ENCODE measurements around the gene PHLDA1. TPM values are rescaled to one million over a fixed set of nuclear protein-coding genes. Genes with fewer than 3 reads are reported as not detected.

The PHLDA1 gene
- total RNA-seq, 3 donors from 2014 or later (not counting 1 experiment from before 2014, with no cell fraction given) = 11.1 to 24.0 (median 19.1) TPM

- intact Hi-C loops (cut with micrococcal nuclease) = loop anchor here (1.0 to 5.0 kb wide), 5 partner anchors 96 to 549 kb away; partner anchors contain the start of genes GLIPR1, KRR1 and OSBPL8
- no peaks in the 10 kb centered on the region for H3K36me3 Mint-ChIP-seq
- no peak for TF ChIP-seq CTCF (IDR thresholded peaks at IDR 0.05)
- peaks cover 35 to 36% of the 10 kb centered on the region in 2 donors for H3K4me1 Mint-ChIP-seq
- no peaks in the 10 kb centered on the region for H3K9me3 ChIP-seq (ENCODE audit: control insufficient read depth, insufficient read depth, low read length)
- peak overlapping the region; percentile 95 to 98 for H3K27ac Mint-ChIP-seq
- H3K4me1 ChIP-seq (ENCODE audit: control insufficient read depth, insufficient read depth, low read length) = peaks cover 25% of the 10 kb centered on the region
- 14% methylated on average over 22 of the region's 22 CpGs for WGBS (ENCODE audit: insufficient coverage)
- H3K36me3 ChIP-seq (ENCODE audit: control insufficient read depth, insufficient read depth, low read length) = no peaks in the 10 kb centered on the region
- H3K9me3 Mint-ChIP-seq = no peaks in the 10 kb centered on the region
- no peak for ATAC-seq
- no peaks in the 10 kb centered on the region for H3K27me3 Mint-ChIP-seq (ENCODE audit: low read depth in 2 of 2)
- DNase-seq = no peak
- H3K27me3 ChIP-seq (ENCODE audit: control insufficient read depth, insufficient read depth, low read length) = peaks cover 2% of the 10 kb centered on the region
- peak overlapping the region; percentile 4 for H3K27ac ChIP-seq (ENCODE audit: low read length)
- H3K4me3 ChIP-seq (ENCODE audit: low read length) = peak overlapping the region; percentile 69
- peak overlapping the region; percentile 93 for H3K4me3 Mint-ChIP-seq
Observed at GRCh38 chr12:76029982-76030340, 1.6 kb downstream of the PHLDA1 start.

GRCh38 chr12:76028571-76029277 is 2.9 kb downstream of the PHLDA1 start:
- Mint-ChIP-seq H3K27me3 (ENCODE audit: low read depth in 2 of 2) (no peaks in the 10 kb centered on the region), H3K9me3 (no peaks in the 10 kb centered on the region), H3K4me3 (peak overlapping the region; percentile 47), H3K27ac (peak overlapping the region; percentile 71 to 95), H3K36me3 (no peaks in the 10 kb centered on the region), H3K4me1 (peaks cover 35 to 36% of the 10 kb centered on the region in 2 donors)
- no peak for ATAC-seq
- Histone ChIP-seq H3K27me3 (ENCODE audit: control insufficient read depth, insufficient read depth, low read length) (peaks cover 2% of the 10 kb centered on the region), H3K4me1 (ENCODE audit: control insufficient read depth, insufficient read depth, low read length) (peaks cover 25% of the 10 kb centered on the region), H3K36me3 (ENCODE audit: control insufficient read depth, insufficient read depth, low read length) (no peaks in the 10 kb centered on the region), H3K4me3 (ENCODE audit: low read length) (no peak overlapping the region), H3K27ac (ENCODE audit: low read length) (no peak overlapping the region), H3K9me3 (ENCODE audit: control insufficient read depth, insufficient read depth, low read length) (no peaks in the 10 kb centered on the region)
- TF ChIP-seq CTCF (IDR thresholded peaks at IDR 0.05) = no peak
- 83% methylated on average over 3 of the region's 3 CpGs for WGBS (ENCODE audit: insufficient coverage)
- intact Hi-C loops (cut with micrococcal nuclease) = no loop called here
- no peak for DNase-seq

GRCh38 chr12:76026643-76027063 is 4.9 kb downstream of the PHLDA1 start:
- Mint-ChIP-seq H3K27ac (no peak overlapping the region), H3K4me1 (peaks cover 30 to 31% of the 10 kb centered on the region in 2 donors), H3K4me3 (no peak overlapping the region), H3K36me3 (no peaks in the 10 kb centered on the region), H3K9me3 (no peaks in the 10 kb centered on the region), H3K27me3 (ENCODE audit: low read depth in 2 of 2) (no peaks in the 10 kb centered on the region)
- intact Hi-C loops (cut with micrococcal nuclease) = no loop called here
- no peak for TF ChIP-seq CTCF (IDR thresholded peaks at IDR 0.05)
- 89% methylated on average over 1 of the region's 1 CpG for WGBS (ENCODE audit: insufficient coverage)
- no peaks in the 10 kb centered on the region for H3K9me3 ChIP-seq (ENCODE audit: control insufficient read depth, insufficient read depth, low read length)
- no peaks in the 10 kb centered on the region for H3K36me3 ChIP-seq (ENCODE audit: control insufficient read depth, insufficient read depth, low read length)
- DNase-seq (no peak), ATAC-seq (no peak)
- no peaks in the 10 kb centered on the region for H3K27me3 ChIP-seq (ENCODE audit: control insufficient read depth, insufficient read depth, low read length)
- no peak overlapping the region for H3K4me3 ChIP-seq (ENCODE audit: low read length)
- H3K4me1 ChIP-seq (ENCODE audit: control insufficient read depth, insufficient read depth, low read length) = peaks cover 17% of the 10 kb centered on the region
- no peak overlapping the region for H3K27ac ChIP-seq (ENCODE audit: low read length)

Measured in natural killer cell (primary cell).